Right lobe of liver (tissue), 6 donors: ENCODE data around the gene SMPD4. TPM values are rescaled to one million over a fixed set of nuclear protein-coding genes. Genes with fewer than 3 reads are reported as not detected.
A peak's percentile ranks its signal among the peaks of the same experiment; 100 is the strongest.
"Not testable (repeated sequence)": the region's sequence is repeated elsewhere in the genome, so short reads cannot be mapped to it uniquely, and the experiment has no call there.

Experiments used
- ATAC-seq, 4 donors: fragments of 200-7000 bp; cut with Tn5 transposase; one replicate each; pipeline ENCODE4 v1.9.1; 2020; ENCODE audit warnings: mild to moderate bottlenecking in 4 of 4, moderate library complexity in 4 of 4
- DNase-seq, 3 donors: peaks; one replicate each; pipeline ENCODE4 v3.0.0-alpha.2; 2020
- H3K27ac ChIP-seq, 3 donors: fragments of 200-600 bp; one replicate each; pipeline ENCODE4 v1.8.0; 2022
- H3K27me3 ChIP-seq, 2 donors: fragments of 200-600 bp; one replicate each; pipeline ENCODE4 v1.8.0; 2022
- H3K36me3 ChIP-seq, 4 donors: fragments of 200-600 bp; sonication (generic) in 1 of 4; one replicate each; pipeline versions ENCODE4 v1.5.1 to v1.8.0; 2017 to 2022; ENCODE audit warnings: control low read depth in 1 of 4
- H3K4me1 ChIP-seq, 4 donors: fragments of 200-600 bp; sonication (generic) in 1 of 4; one replicate each; pipeline versions ENCODE4 v1.5.1 to v1.8.0; 2017 to 2022; ENCODE audit warnings: control low read depth in 1 of 4
- H3K4me3 ChIP-seq, 3 donors: fragments of 200-600 bp; one replicate each; pipeline ENCODE4 v1.8.0; 2022
- H3K9me3 ChIP-seq, 4 donors: fragments of 200-600 bp; sonication (generic) in 1 of 4; one replicate each; pipeline versions ENCODE4 v1.5.1 to v1.8.0; 2017 to 2022; ENCODE audit warnings: control low read depth in 1 of 4
- CTCF ChIP-seq, 4 donors: fragments of 200-600 bp in 3 of 4; fragments of 450-650 bp in 1 of 4; IDR thresholded peaks; one replicate each; pipeline versions ENCODE4 v1.5.1 to v1.8.0; 2016 to 2022; ENCODE audit warnings: antibody characterized with exemption in 4 of 4, mild to moderate bottlenecking in 2 of 4
- POLR2A ChIP-seq: fragments of 450-650 bp; IDR thresholded peaks from one replicate; pipeline ENCODE4 v1.6.1; 2017; ENCODE audit warnings: antibody characterized with exemption, mild to moderate bottlenecking
- WGBS: methylation state at CpG from one replicate; pipeline ENCODE4 v1.1.6; 2018; ENCODE audit warnings: low coverage, low lambda C conversion rate; ENCODE audit not compliant: insufficient coverage; ENCODE audit errors: missing lambda C conversion rate; 5-methylcytosine and 5-hydroxymethylcytosine counted together
- intact Hi-C, 2 donors: fragments of 100-400 bp; cut with DNase I; formaldehyde crosslinking; loops; one replicate each; pipeline versions ENCODE4 v1.11.2 to v1.14.1; 2022
- total RNA-seq, 6 experiments: library from RNA; depleted of rRNA in 2 of 6; stranded (reverse); fragments of >200 nt in 2 of 6; fragmentation: NEBNext Ultra II Directional in 3 of 6; extraction: Animal tissue kit (Norgen Biotek cat#: 25700) in 3 of 6; gene quantifications; one replicate each; pipeline versions ENCODE4 v1.1.0 to v1.2.4, GENCODE V29; 2016 to 2023
- donor health status: DM: no; HTN: yes; CAD: no.
- donor health status: DM: no; HTN: no; CAD: no.
- donor health status: DM: no; HTN: no; CAD: no.
- donor health status: DM: no; HTN: yes; CAD: no.
- donor health status: DM: no; HTN: yes; CAD: no.

SMPD4 gene
- total RNA-seq, 6 experiments from 2014 or later: 19.0 to 24.3 (median 21.6) TPM

- WGBS: 93% methylated on average over 21 of the region's 23 CpGs
- intact Hi-C loops: no loop called here
- ATAC-seq: peak in 1 of 4 donors; percentile 7
- Histone ChIP-seq H3K9me3 (no peaks in the 10 kb centered on the region), H3K27me3 (no peaks in the 10 kb centered on the region), H3K36me3 (peaks cover 0 to 4% (median 0%) of the 10 kb centered on the region in 4 donors), H3K4me3 (no peak overlapping the region), H3K27ac (no peak overlapping the region), H3K4me1 (no peaks in the 10 kb centered on the region)
- TF ChIP-seq CTCF (IDR thresholded peaks at IDR 0.05) (no peak), POLR2A (no peak)
- no peak for DNase-seq
These were observed 30.9 kb downstream of the SMPD4 start for GRCh38 chr2:130150181-130151144.

- DNase-seq: peak in 1 of 3 donors; percentile 1
- H3K4me3 ChIP-seq, ATAC-seq, H3K4me1 ChIP-seq, H3K27ac ChIP-seq, intact Hi-C loops, H3K27me3 ChIP-seq, H3K9me3 ChIP-seq, H3K36me3 ChIP-seq: not testable (repeated sequence)
- WGBS: 42% methylated on average over 6 of the region's 6 CpGs
These were observed 32.9 kb downstream of the SMPD4 start for GRCh38 chr2:130148515-130148914.

GRCh38 chr2:130145006-130145414, 36.4 kb downstream of the SMPD4 start, which contains the start of gene CCDC74B:
Gene CCDC74B (minus strand): TSS chr2:130145112. CDS start chr2:130144996, 116 bp downstream.
- H3K4me1 ChIP-seq, intact Hi-C loops, H3K36me3 ChIP-seq, H3K9me3 ChIP-seq, H3K27me3 ChIP-seq, H3K27ac ChIP-seq: not testable (repeated sequence)
- WGBS: 12% methylated on average over 8 of the region's 30 CpGs
- DNase-seq (peak in 1 of 3 donors; percentile 35), ATAC-seq (peak; percentile 68 to 90 (median 82))
- peak within 1 kb of the TSS in 2 of 3 donors; percentile 21 to 29 for H3K4me3 ChIP-seq

- H3K36me3 ChIP-seq, H3K27ac ChIP-seq, intact Hi-C loops, ATAC-seq, H3K4me3 ChIP-seq, DNase-seq, H3K27me3 ChIP-seq, H3K4me1 ChIP-seq, H3K9me3 ChIP-seq: not testable (repeated sequence)
- 51% methylated on average over 14 of the region's 28 CpGs for WGBS
These were observed 37.9 kb downstream of the SMPD4 start for GRCh38 chr2:130143266-130144039.

GRCh38 chr2:130142396-130143265, 38.8 kb downstream of the SMPD4 start:
- DNase-seq, H3K27ac ChIP-seq, ATAC-seq, H3K9me3 ChIP-seq, intact Hi-C loops, H3K36me3 ChIP-seq, H3K27me3 ChIP-seq, H3K4me3 ChIP-seq, H3K4me1 ChIP-seq: not testable (repeated sequence)
- WGBS: 40% methylated on average over 1 of the region's 13 CpGs

GRCh38 chr2:130141645-130142370, 39.6 kb downstream of the SMPD4 start:
- H3K4me1 ChIP-seq, H3K4me3 ChIP-seq, ATAC-seq, H3K27me3 ChIP-seq, DNase-seq, H3K27ac ChIP-seq, intact Hi-C loops, H3K9me3 ChIP-seq, H3K36me3 ChIP-seq: not testable (repeated sequence)
- 0% methylated on average over 1 of the region's 22 CpGs for WGBS

GRCh38 chr2:130141002-130141401, 40.4 kb downstream of the SMPD4 start:
- H3K27me3 ChIP-seq, H3K9me3 ChIP-seq, H3K4me1 ChIP-seq, ATAC-seq, intact Hi-C loops, H3K27ac ChIP-seq, H3K36me3 ChIP-seq, H3K4me3 ChIP-seq, DNase-seq: not testable (repeated sequence)
- WGBS: no CpG with 5 or more reads among the region's 6 CpGs

- H3K9me3 ChIP-seq, H3K27ac ChIP-seq, intact Hi-C loops, H3K27me3 ChIP-seq, ATAC-seq, H3K4me1 ChIP-seq, H3K4me3 ChIP-seq, H3K36me3 ChIP-seq, DNase-seq: not testable (repeated sequence)
- WGBS: no CpG with 5 or more reads among the region's 7 CpGs
These were observed 40.9 kb downstream of the SMPD4 start for GRCh38 chr2:130140516-130140915.
